Fibroblast of the aortic adventitia (primary cell): ENCODE measurements around the gene PCNT. TPM values are rescaled to one million over a fixed set of nuclear protein-coding genes. Genes with fewer than 3 reads are reported as not detected.

Experiments used
- DNase-seq: peaks from one replicate; pipeline ENCODE4 v3.0.0-alpha.2; 2010; ENCODE audit warnings: low read depth
- H3K4me3 ChIP-seq: 2 replicates; pipeline ENCODE4 v1.5.1; 2011; ENCODE audit warnings: low read depth, mild to moderate bottlenecking, control low read depth, low read length, moderate library complexity
- CTCF ChIP-seq: IDR thresholded peaks from 2 replicates; pipeline ENCODE4 v1.5.1; 2011; ENCODE audit warnings: mild to moderate bottlenecking, low read length, control low read depth, inconsistent platforms; ENCODE audit not compliant: insufficient read depth
- total RNA-seq: library from RNA; depleted of rRNA; stranded (reverse); fragments of >200 nt; gene quantifications from 2 replicates; pipeline ENCODE4 v1.2.3, GENCODE V29; 2012; ENCODE audit warnings: low replicate concordance

Gene PCNT
- total RNA-seq, 1 donor = 27.8 TPM

- TF ChIP-seq CTCF = no peak
- no peak for DNase-seq
- no peak overlapping the region for H3K4me3 ChIP-seq
Observed at GRCh38 chr21:46489162-46489663, 165.3 kb downstream of the PCNT start.

- TF ChIP-seq CTCF = no peak
- no peak for DNase-seq
- no peak overlapping the region for H3K4me3 ChIP-seq
Observed at GRCh38 chr21:46489800-46490199, 165.8 kb downstream of the PCNT start.

GRCh38 chr21:46491553-46491952, 167.6 kb downstream of the PCNT start:
- no peak overlapping the region for H3K4me3 ChIP-seq
- DNase-seq = no peak
- TF ChIP-seq CTCF = no peak

- no peak for TF ChIP-seq CTCF
- no peak for DNase-seq
- no peak overlapping the region for H3K4me3 ChIP-seq
Observed at GRCh38 chr21:46492851-46493250, 168.9 kb downstream of the PCNT start.

- no peak for DNase-seq
- no peak for TF ChIP-seq CTCF
- H3K4me3 ChIP-seq = no peak overlapping the region
Observed at GRCh38 chr21:46493828-46494227, 169.9 kb downstream of the PCNT start.

Other genes starting within 250 kb of the PCNT start
- gene COL6A2, start 226.0 kb upstream of the PCNT start, total RNA-seq = 1,068 and 5,275 TPM in 2 replicates
- gene FTCD, start 168.6 kb upstream of the PCNT start, total RNA-seq = 0.25 and 0.27 TPM in 2 replicates
- gene SPATC1L, start 139.7 kb upstream of the PCNT start, total RNA-seq = 6.1 and 9.4 TPM in 2 replicates
- gene LSS, start 95.4 kb upstream of the PCNT start, total RNA-seq = 67.2 and 124 TPM in 2 replicates
- 66.4 and 77.4 TPM in 2 replicates for gene MCM3AP, start 38.5 kb upstream of the PCNT start, total RNA-seq
- gene YBEY, start 37.8 kb upstream of the PCNT start, total RNA-seq = 16.5 and 22.4 TPM in 2 replicates
- 3.6 and 10.2 TPM in 2 replicates for gene C21orf58, start 286 bp upstream of the PCNT start, total RNA-seq
- 26.5 and 34.4 TPM in 2 replicates for gene DIP2A, start 134.7 kb downstream of the PCNT start, total RNA-seq